CD4-positive, alpha-beta T cell treated with Interleukin-21 for 1 hour (primary cell): ENCODE data around the gene YPEL3.
"Not testable (repeated sequence)": the region's sequence is repeated elsewhere in the genome, so short reads cannot be mapped to it uniquely, and the experiment has no call there.

Experiments
- DNase-seq: peaks from one replicate; pipeline ENCODE4 v3.0.0-alpha.2; 2020

YPEL3 gene, protein sequence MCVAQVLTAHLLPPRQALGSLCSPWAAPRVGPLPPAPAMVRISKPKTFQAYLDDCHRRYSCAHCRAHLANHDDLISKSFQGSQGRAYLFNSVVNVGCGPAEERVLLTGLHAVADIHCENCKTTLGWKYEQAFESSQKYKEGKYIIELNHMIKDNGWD

DNA sequence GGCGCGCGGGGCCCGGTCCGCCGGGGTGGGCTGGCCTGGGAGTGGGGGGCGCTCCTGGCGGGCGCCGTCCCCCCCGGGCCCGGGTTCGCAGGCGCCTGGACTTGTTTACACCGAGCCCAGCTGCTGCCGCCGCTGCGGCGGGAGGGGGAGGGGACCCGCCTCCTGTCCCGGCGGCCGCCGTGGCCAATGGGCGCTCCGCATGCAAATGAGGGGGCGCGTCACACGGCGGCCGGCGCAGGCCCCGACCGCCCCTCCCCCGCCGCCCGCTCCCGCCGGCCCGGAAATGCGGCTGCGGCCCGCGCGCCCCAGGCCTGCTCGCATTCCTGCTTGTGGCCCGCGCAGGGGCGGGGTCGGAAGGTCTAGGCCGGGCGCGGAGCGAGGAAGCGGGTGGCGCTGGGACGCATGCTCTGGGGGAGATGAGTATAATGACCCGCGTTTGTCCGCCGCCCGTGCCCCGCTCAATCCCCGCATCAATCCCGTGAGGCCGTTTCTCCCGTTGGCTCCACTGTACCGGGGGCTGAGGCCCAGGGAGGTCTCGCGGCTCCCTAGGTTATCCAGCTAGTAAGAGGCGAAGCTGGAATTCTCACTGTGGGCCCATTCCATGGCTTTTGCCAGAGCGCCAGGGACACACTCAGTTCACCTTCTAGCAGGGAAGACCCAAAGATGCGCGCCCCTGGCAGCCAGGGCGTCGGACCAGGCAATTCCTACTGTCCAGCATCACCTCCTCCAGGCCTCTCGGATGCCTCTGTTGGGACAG, at the start of gene YPEL3:
TSS of gene YPEL3 (minus strand) at position 109 of the 757 bp plus-strand sequence. CDS start 731 bp downstream, outside the sequence.
- peak; percentile 91 for DNase-seq

DNA sequence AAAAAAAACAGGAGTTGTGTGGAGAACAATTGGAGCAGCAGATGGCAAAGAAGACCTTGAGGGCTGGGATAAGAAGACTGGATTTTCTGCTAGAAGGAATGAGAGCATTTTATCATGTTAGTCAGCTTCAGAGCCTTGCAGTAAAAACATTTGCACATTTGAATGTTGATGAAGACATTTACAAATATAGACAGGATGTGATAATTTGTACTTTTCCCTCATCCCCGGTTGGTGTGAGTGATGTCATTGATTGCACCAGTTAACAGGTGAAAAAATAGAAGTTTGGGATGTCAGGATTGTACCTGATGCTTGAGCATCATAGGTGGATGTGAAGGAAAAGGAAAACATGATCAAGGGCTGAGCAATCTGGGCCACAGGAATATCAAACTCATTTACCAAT, 49.6 kb upstream of the YPEL3 start:
- no peak for DNase-seq

DNA sequence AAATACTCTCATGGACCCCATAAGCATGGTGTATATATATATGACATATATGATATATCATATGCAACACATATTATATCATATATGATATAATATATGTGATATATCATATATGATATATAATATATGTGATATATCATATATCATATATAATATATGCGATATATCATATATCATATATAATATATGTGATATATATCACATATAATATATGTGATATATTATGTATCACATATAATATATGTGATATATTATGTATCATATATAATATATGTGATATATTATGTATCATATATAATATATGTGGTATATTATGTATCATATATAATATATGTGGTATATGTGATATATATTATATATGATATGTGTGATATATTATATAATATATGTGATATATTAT, 48.9 kb upstream of the YPEL3 start:
- no peak for DNase-seq

DNA sequence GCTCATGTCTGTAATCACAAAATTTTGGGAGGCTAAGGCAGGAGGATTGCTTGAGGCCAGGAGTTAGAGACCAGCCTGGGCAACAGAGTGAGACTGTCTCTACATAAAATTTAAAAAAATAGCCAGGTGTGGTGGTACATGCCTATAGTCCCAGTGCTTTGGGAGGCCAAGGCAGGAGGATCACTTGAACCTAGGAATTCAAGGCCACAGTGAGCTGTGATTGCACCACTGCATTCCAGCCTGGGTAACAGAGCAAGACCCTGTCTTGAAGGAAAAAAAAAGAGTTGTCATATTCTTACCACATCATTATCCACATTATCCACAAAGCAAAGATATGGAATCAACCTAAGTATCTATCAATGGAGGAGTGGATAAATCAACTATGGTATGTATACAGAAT, 48.0 kb upstream of the YPEL3 start:
- DNase-seq = no peak

DNA sequence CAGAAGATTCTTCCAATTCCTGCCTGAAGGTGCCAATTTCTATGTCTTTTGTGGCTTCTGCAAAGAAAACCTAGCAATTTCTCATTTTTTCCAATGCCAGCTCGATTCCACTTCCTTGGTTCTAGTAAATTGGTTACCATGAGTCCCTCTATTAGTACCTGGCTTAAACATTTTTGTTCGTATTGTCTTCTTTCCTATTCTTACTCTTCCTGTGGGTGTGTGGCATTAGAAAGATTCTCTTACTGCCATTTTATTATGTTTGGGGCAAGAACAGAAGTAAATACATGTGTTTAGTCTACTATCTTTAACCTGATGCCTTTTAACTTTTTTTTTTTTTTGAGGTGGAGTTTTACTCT, 47.3 kb upstream of the YPEL3 start:
- no peak for DNase-seq

DNA sequence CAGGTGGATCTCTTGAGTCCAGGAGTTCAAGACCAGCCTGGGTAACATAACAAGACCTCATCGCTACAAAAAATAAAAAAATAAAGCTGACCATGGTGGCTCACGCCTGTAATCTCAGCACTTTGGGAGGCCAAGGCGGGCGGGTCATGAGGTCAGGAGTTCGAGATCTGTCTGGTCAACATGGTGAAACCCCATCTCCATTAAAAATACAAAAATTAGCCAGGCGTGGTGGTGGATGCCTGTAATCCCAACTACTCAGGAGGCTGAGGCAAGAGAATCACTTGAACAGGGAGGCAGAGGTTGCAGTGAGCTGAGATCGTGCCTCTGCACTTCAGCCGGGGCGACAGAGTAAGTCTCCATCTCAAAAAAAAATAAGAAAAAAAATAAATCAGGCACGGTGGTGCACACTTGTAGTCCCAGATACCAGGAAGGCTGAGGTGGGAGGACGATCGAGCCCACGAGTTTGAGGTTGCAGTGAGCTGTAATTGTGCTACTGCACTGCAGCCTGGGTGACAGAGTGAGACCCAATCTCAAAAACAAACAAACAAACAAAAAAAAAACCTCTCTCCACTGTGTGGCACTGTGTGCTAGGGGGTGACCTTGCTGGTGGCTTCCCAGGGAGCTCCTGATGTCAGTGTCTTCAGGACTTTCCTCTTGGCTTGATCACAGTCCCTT, 46.8 kb upstream of the YPEL3 start:
- DNase-seq = peak; percentile 52

DNA sequence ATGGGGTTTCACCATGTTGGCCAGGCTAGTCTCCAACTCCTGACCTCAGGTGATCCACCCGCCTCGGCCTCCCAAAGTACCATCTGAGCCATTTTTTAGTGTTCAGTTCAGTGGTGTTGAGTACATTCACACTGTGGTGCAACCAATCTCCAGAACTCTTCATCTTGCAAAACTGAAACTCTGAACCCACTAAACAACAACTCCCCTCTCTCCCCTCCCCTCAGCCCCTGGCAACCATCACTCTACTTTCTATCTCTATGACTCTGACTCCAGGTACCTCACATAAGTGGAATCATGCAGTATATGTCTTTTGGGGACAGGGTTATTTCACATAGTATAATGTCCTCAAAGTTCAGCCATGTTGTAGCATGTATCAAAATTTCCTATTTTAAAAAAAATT, 45.7 kb upstream of the YPEL3 start:
- DNase-seq = no peak

DNA sequence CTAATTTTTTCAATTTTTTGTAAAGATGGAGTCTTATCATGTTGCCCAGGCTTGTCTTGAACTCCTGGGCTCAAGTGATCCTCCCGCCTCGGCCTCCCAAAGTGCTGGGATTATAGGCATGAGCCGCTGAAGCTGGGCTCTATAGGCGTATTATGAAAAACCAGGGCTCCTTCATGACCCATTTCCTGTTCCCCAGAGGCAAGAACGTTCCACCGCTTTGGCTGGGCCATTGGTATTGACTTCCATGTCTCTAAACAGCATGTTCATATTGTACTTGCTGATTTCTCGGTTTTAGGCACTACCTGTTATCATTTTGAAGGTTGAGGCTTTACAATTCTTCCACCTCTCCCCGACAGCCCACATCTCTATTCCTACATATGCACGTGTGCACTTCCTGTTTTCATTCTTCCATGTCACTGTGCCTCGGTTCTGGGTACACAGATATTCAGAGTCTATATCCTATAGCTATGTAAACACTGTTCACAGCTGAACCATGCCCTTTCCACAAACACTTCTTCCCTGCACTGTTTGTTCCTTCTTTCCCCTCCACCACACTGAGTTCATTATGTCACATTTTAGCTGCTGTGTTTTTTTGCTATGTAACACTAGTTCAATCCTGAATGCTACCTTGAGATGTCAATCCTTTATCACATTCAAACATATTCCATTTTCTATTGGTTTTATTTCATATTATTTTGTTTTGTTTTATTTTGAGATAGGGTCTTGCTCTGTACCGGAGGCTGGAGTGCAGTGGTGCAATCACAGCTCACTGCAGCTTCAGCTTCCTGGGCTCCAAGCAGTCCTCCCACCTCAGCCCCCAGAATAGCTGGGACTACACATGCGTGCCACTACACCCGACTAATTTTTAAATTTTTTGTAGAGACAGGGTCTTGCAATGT, 43.8 kb upstream of the YPEL3 start:
- no peak for DNase-seq

DNA sequence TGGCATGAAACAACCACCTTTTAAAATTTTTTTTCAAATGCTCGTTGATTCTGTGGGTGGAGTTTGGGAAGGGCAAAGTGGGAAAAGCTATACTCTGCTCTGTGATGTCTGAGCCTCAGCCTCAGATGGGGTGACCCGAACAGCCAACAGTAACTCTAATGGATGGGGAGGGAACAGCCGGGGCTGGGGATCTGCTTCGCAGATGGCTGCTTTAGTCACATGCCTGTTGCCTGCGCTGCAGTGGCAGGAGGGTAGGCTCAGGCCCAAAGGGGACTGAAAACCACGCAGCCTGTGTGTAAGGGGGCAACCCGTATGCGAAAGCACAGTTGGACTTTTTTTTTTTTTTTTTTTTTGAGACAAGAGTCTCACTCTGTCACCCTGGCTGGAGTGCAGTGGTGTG, 41.9 kb upstream of the YPEL3 start:
- DNase-seq = no peak

DNA sequence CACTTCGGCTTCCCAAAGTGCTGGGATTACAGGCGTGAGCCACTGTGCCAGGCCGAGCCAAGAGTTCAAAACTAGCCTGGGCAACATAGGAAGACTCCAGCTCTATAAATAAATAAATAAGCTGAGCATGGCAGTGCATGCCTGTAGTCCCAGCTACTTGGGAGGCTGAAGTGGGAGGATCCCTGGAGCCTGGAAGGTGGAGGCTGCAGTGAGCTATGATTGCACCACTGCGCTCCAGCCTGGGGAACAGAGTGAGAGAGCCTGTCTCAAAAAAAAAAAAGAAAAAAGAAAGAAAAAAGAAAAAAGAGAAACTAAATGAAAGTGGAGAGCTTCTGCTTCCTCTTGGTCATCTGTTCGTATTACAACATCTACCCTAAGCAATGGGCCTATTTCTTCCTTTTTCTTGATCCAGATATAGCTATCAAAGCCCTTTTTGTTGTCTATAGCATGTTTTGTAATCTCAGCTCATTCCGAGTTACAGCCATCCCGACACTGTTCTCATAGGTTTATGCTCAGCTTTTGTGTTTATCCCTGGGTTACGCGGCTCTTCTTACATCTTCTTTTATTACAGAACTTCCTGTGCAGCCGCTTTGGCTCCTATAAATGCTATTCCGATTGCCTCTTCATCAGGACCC, 41.1 kb upstream of the YPEL3 start:
- no peak for DNase-seq

DNA sequence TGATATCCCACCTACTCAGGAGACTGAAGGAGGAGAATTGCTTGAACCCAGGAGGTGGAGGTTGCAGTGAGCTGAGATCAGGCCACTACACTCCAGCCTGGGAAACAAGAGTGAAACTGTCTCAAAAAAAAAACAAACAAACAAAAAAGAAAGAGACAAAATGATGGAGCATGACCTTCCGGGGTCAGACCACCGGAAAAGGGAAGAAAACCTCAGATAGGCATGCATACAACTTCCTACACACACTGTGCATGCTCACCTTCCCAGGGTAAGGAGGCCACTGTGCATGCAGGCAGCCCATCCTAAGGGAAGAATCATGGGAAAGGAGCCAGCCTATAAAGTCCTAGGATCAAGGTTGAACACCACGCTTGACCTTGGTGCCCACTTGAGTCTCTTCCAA, 36.6 kb upstream of the YPEL3 start:
- DNase-seq = no peak

DNA sequence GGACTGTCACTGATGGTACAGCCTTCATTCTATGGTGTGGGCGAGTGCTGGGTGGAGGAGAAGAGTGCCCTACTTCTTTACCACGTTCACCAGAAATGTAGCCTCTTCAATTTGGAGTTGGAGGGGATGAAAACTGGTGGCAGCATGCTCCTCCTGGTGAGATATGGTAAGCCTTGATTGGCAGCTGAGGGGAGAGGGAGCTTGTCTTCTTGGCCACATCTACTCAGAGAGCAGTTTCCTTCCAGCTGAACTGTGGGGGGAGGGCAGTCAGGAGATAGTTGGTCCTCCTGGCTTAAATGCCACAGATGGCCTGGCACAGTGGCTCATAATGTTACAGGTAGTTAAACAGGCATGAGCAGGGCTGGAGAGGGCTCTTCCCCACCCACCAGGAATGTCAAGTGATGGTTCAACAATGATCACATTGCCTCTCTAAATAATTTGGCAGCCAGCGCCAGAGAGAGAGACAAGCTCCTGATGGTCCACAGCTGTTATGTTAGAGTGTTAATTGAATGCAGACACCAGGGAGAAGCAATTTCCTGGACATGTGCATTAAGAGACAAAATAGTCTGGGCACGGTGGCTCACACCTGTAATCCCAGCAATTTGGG, 36.0 kb upstream of the YPEL3 start:
- DNase-seq = no peak

DNA sequence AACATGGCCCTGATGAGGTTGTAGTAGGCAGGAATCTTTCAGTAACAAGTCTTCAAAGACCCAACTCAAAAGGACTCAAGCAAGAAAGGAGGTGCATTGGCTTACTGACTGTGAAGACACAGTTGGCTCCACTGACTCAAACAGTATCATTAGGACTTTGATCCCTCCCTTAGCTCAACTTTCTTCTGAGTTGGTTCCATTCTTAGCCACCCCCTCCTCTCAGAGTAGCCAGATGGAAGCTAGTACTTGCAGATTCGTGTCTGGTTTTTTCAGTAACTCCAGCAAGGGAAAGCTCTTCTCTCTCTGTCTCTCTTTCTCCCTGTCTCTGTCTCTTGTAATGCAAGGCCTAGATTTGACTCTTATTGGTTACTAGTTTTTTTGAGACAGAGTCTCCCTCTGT, 32.0 kb upstream of the YPEL3 start:
- no peak for DNase-seq

DNA sequence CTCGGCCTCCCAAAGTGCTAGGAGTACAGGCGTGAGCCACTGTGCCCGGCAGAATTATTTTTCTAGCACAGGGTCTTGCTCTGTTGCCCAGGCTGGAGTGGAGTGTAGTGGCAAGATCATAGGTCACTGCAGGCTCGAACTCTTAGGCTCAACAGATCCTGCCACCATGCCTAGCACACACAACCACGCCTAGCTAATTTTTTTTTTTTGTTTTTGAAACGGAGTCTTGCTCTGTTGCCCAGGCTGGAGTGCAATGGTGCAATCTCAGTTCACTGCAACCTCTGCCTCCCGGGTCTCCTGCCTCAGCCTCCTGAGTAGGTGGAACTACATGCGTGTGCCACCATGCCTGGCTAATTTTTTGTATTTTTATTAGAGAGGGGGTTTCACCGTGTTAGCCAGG, 29.7 kb upstream of the YPEL3 start:
- DNase-seq = not testable (repeated sequence)

DNA sequence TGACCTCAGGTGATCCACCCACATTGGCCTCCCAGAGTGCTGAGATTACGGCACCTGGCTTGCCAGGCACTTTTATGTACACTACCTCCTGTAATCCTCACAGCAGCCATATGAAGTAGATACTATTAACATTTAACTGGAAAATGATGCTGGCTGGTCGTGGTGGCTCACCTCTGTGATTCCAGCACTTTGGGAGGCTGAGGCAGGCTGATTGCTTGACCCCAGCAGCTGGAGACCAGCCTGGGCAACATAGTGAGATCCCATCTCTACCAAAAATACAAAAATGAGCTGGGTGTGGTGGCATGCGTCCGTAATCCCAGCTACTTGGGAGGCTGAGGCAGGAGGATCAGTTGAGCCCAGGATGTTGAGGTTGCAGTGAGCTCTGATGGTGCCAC, 29.0 kb upstream of the YPEL3 start:
- no peak for DNase-seq

DNA sequence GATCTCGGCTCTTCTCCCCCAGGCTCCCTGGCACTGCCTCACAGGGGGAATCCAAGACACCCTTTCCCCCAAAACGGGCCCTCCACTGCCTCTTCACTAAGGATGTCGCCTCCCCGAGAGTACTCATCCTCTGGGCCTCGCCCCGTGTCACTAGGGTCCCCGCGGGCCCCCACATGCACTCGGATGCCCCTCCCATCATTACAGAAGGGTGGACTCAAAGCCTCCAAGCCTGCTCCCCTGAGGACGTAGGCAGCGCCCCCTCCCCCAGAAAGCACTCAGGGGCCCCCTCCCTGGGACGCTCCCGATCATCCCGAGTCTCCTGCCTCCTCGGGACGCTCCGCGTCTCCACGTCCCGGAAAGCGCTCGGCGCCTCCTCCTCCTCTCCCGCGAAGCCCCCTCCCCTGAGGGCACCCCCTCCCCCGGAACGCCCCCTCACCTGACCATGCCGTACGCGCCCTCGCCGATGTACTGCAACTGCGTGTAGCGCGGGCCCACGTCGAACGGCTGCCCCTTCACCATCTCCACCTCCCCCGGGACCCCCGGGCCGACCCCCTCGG, 26.7 kb upstream of the YPEL3 start:
- peak; percentile 24 for DNase-seq

DNA sequence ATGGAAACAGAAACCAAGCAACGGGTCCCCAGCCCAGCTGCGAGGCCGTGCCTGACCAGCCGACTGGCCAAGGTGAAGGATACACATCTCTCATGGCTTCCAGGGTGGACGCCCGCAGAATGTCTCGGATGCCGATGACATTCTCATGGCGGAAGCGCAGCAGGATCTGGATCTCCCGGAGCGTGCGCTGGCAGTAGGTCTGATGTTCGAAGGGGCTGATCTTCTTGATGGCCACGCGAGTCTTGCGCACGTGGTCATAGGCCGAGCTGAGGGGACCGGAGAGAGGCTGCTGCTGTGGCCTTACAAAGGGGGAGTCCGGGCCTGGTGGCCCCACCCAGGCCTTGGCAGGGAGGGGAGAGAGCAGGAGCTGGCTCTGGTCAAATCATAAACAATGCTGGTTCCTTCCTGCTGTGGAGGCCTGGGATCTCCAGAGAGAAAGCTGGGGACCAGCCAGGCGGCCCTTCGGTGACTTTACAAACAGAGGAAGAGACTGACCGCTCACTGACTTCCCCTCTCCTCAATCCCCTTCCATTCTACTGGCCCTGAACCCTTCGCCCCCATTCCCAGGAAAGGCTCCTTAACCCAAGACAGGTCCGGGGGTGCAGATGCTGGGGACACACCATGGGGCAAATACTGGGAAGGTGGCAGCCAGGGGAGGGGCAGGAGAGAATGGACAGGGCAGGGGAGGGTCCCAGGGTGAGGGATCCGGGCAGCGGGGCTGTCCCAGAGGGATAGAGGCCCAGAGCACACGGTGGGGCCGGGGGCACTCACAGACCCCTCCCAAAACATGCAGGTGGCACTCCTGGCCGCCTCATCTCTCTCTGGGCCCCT, 25.9 kb upstream of the YPEL3 start:
- no peak for DNase-seq

DNA sequence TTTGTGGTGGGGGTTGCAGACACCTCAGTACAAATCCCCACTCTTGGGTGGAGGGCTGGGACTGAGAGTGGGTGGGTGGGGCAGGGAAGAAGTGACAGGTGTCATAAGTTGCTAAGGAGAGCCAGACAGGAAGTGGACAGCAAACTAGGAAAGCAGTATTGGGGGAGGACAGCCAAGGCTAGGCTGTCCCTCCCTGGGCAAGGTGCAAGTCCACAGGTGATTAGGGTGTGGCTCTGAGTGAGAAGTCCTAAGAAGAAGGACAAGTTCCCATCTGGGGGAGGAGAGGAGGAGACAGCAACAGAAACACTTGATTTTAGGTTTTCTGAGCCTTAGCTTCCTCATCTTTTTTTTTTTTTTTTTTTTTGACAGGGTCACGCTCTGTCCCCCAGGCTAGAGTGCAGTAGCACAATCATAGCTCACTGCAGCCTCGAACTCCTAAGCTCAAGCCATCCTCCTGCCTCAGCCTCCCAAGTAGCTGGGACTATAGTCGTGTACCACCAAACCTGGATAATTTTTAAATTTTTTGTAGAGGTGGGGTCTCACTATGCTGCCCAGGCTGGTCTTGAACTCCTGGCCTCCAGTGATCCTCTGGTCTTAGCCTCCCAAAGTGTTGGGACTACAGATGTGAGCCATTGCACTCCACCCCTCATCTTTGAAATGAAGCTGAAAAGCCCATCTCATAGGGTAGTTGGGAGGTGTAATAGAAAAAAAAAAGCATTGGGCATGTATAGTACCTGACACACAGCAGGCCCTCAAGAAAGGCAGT, 24.5 kb upstream of the YPEL3 start:
- DNase-seq = no peak

DNA sequence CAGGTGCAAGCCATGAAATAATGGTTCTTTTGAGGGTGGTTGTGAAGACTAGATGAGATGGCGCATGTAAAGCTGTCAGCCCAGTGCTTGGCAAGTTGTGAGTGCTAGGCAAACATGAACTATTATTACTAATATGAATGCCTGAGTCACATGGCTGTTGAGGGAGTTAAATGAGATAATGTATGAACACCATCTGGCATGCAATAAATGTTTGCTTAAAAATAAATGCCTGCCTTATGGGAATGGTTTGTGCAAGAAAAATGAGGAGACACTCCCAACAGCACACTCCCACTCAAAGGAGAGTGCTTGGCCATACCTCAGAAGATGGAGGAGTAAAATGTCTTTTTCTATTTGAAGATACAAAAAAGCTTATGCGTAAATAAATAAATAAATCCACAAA, 23.4 kb upstream of the YPEL3 start:
- DNase-seq = no peak

DNA sequence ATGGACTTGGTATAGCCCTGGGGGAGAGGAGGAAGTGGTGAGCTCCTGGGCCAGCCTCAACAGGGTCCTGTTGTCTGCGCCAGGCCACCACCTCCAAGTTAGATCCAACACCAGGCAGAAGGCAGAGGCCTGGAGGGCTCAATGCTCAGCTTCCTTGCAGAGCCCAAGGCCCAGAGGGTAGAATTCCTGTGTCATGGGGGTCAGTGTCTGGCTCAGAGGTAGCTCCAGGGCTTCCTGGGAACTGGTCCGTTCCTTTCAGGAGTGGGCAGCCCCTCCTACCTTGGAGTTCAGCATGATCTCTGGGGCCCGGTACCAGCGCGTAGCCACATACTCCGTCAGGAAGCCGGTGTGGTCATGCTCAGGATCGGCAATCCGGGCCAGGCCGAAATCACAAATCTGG, 21.8 kb upstream of the YPEL3 start:
- no peak for DNase-seq
